ENCODE data around the gene SLCO3A1.
"Not testable (repeated sequence)": the region's sequence is repeated elsewhere in the genome, so short reads cannot be mapped to it uniquely, and the experiment has no call there.

SLCO3A1 gene

GRCh38 chr15:92170897-92171296 is 317.4 kb downstream of the SLCO3A1 start:
- DNase-seq = no peak

- no peak for DNase-seq
Observed at GRCh38 chr15:92178911-92179310, 325.4 kb downstream of the SLCO3A1 start.

GRCh38 chr15:92184142-92184541 is 330.6 kb downstream of the SLCO3A1 start:
- no peak for DNase-seq

- DNase-seq = no peak
Observed at GRCh38 chr15:92184679-92185230, 331.2 kb downstream of the SLCO3A1 start.

GRCh38 chr15:92187975-92188374 is 334.5 kb downstream of the SLCO3A1 start:
- no peak for DNase-seq

GRCh38 chr15:92189166-92189565 is 335.7 kb downstream of the SLCO3A1 start:
- no peak for DNase-seq

- no peak for DNase-seq
Observed at GRCh38 chr15:92195241-92195640, 341.7 kb downstream of the SLCO3A1 start.

- no peak for DNase-seq
Observed at GRCh38 chr15:92196342-92196741, 342.8 kb downstream of the SLCO3A1 start.

GRCh38 chr15:92197746-92198145 is 344.2 kb downstream of the SLCO3A1 start:
- DNase-seq = no peak

- no peak for DNase-seq
Observed at GRCh38 chr15:92200891-92201290, 347.4 kb downstream of the SLCO3A1 start.

- DNase-seq = no peak
Observed at GRCh38 chr15:92205255-92205739, 351.8 kb downstream of the SLCO3A1 start.

GRCh38 chr15:92207601-92208000 is 354.1 kb downstream of the SLCO3A1 start:
- not testable (repeated sequence) for DNase-seq

Data from activated CD4-positive, alpha-beta T cell treated with anti-CD3 and anti-CD28 coated beads for 4 hours (primary cell).